ENCODE data around the gene SLIT3.

The SLIT3 gene

GRCh38 chr5:168786147-168786546 is 514.8 kb downstream of the SLIT3 start:
- Histone ChIP-seq H3K4me1 (ENCODE audit: control insufficient read depth, insufficient read depth, low read length) (no peaks in the 10 kb centered on the region), H3K36me3 (ENCODE audit: control insufficient read depth in 2 of 2, insufficient read depth in 2 of 2, low read length in 2 of 2) (peaks cover 14 to 17% of the 10 kb centered on the region in 2 donors), H3K4me3 (ENCODE audit: low read length in 2 of 2) (no peak overlapping the region), H3K27ac (ENCODE audit: low read length) (no peak overlapping the region), H3K9ac (ENCODE audit: low read length in 2 of 2) (no peak overlapping the region), H3K9me3 (ENCODE audit: control insufficient read depth in 2 of 2, low read length in 2 of 2) (no peaks in the 10 kb centered on the region), H3K27me3 (ENCODE audit: control insufficient read depth in 1 of 2, insufficient read depth in 2 of 2, low read length in 2 of 2) (no peaks in the 10 kb centered on the region)

- no peaks in the 10 kb centered on the region for H3K27me3 ChIP-seq (ENCODE audit: control insufficient read depth in 1 of 2, insufficient read depth in 2 of 2, low read length in 2 of 2)
- H3K9me3 ChIP-seq (ENCODE audit: control insufficient read depth in 2 of 2, low read length in 2 of 2): no peaks in the 10 kb centered on the region
- H3K27ac ChIP-seq (ENCODE audit: low read length): no peak overlapping the region
- peaks cover 14 to 21% of the 10 kb centered on the region in 2 donors for H3K36me3 ChIP-seq (ENCODE audit: control insufficient read depth in 2 of 2, insufficient read depth in 2 of 2, low read length in 2 of 2)
- H3K4me3 ChIP-seq (ENCODE audit: low read length in 2 of 2): no peak overlapping the region
- H3K4me1 ChIP-seq (ENCODE audit: control insufficient read depth, insufficient read depth, low read length): no peaks in the 10 kb centered on the region
- H3K9ac ChIP-seq (ENCODE audit: low read length in 2 of 2): no peak overlapping the region
Measured at GRCh38 chr5:168784454-168784853, 516.5 kb downstream of the SLIT3 start.

GRCh38 chr5:168781941-168782571 is 518.9 kb downstream of the SLIT3 start:
- H3K4me3 ChIP-seq (ENCODE audit: low read length in 2 of 2): no peak overlapping the region
- peaks cover 14 to 21% of the 10 kb centered on the region in 2 donors for H3K36me3 ChIP-seq (ENCODE audit: control insufficient read depth in 2 of 2, insufficient read depth in 2 of 2, low read length in 2 of 2)
- no peaks in the 10 kb centered on the region for H3K27me3 ChIP-seq (ENCODE audit: control insufficient read depth in 1 of 2, insufficient read depth in 2 of 2, low read length in 2 of 2)
- H3K9me3 ChIP-seq (ENCODE audit: control insufficient read depth in 2 of 2, low read length in 2 of 2): no peaks in the 10 kb centered on the region
- no peak overlapping the region for H3K27ac ChIP-seq (ENCODE audit: low read length)
- no peak overlapping the region for H3K9ac ChIP-seq (ENCODE audit: low read length in 2 of 2)
- H3K4me1 ChIP-seq (ENCODE audit: control insufficient read depth, insufficient read depth, low read length): no peaks in the 10 kb centered on the region

GRCh38 chr5:168780888-168781287 is 520.1 kb downstream of the SLIT3 start:
- Histone ChIP-seq H3K27ac (ENCODE audit: low read length) (no peak overlapping the region), H3K9me3 (ENCODE audit: control insufficient read depth in 2 of 2, low read length in 2 of 2) (no peaks in the 10 kb centered on the region), H3K4me3 (ENCODE audit: low read length in 2 of 2) (no peak overlapping the region), H3K9ac (ENCODE audit: low read length in 2 of 2) (no peak overlapping the region), H3K4me1 (ENCODE audit: control insufficient read depth, insufficient read depth, low read length) (no peaks in the 10 kb centered on the region), H3K36me3 (ENCODE audit: control insufficient read depth in 2 of 2, insufficient read depth in 2 of 2, low read length in 2 of 2) (peaks cover 14 to 21% of the 10 kb centered on the region in 2 donors), H3K27me3 (ENCODE audit: control insufficient read depth in 1 of 2, insufficient read depth in 2 of 2, low read length in 2 of 2) (no peaks in the 10 kb centered on the region)

GRCh38 chr5:168779333-168779732 is 521.6 kb downstream of the SLIT3 start:
- no peak overlapping the region for H3K27ac ChIP-seq (ENCODE audit: low read length)
- H3K4me1 ChIP-seq (ENCODE audit: control insufficient read depth, insufficient read depth, low read length): no peaks in the 10 kb centered on the region
- no peaks in the 10 kb centered on the region for H3K27me3 ChIP-seq (ENCODE audit: control insufficient read depth in 1 of 2, insufficient read depth in 2 of 2, low read length in 2 of 2)
- H3K36me3 ChIP-seq (ENCODE audit: control insufficient read depth in 2 of 2, insufficient read depth in 2 of 2, low read length in 2 of 2): peaks cover 5 to 11% of the 10 kb centered on the region in 2 donors
- H3K9ac ChIP-seq (ENCODE audit: low read length in 2 of 2): no peak overlapping the region
- no peaks in the 10 kb centered on the region for H3K9me3 ChIP-seq (ENCODE audit: control insufficient read depth in 2 of 2, low read length in 2 of 2)
- H3K4me3 ChIP-seq (ENCODE audit: low read length in 2 of 2): no peak overlapping the region

- H3K27ac ChIP-seq (ENCODE audit: low read length): no peak overlapping the region
- no peak overlapping the region for H3K9ac ChIP-seq (ENCODE audit: low read length in 2 of 2)
- H3K4me3 ChIP-seq (ENCODE audit: low read length in 2 of 2): no peak overlapping the region
- H3K36me3 ChIP-seq (ENCODE audit: control insufficient read depth in 2 of 2, insufficient read depth in 2 of 2, low read length in 2 of 2): peaks cover 7 to 12% of the 10 kb centered on the region in 2 donors
- no peaks in the 10 kb centered on the region for H3K9me3 ChIP-seq (ENCODE audit: control insufficient read depth in 2 of 2, low read length in 2 of 2)
- H3K27me3 ChIP-seq (ENCODE audit: control insufficient read depth in 1 of 2, insufficient read depth in 2 of 2, low read length in 2 of 2): no peaks in the 10 kb centered on the region
- H3K4me1 ChIP-seq (ENCODE audit: control insufficient read depth, insufficient read depth, low read length): no peaks in the 10 kb centered on the region
Measured at GRCh38 chr5:168778536-168778935, 522.4 kb downstream of the SLIT3 start.

GRCh38 chr5:168777651-168778050 is 523.3 kb downstream of the SLIT3 start:
- no peaks in the 10 kb centered on the region for H3K27me3 ChIP-seq (ENCODE audit: control insufficient read depth in 1 of 2, insufficient read depth in 2 of 2, low read length in 2 of 2)
- no peaks in the 10 kb centered on the region for H3K9me3 ChIP-seq (ENCODE audit: control insufficient read depth in 2 of 2, low read length in 2 of 2)
- H3K27ac ChIP-seq (ENCODE audit: low read length): no peak overlapping the region
- H3K9ac ChIP-seq (ENCODE audit: low read length in 2 of 2): no peak overlapping the region
- no peak overlapping the region for H3K4me3 ChIP-seq (ENCODE audit: low read length in 2 of 2)
- H3K4me1 ChIP-seq (ENCODE audit: control insufficient read depth, insufficient read depth, low read length): no peaks in the 10 kb centered on the region
- H3K36me3 ChIP-seq (ENCODE audit: control insufficient read depth in 2 of 2, insufficient read depth in 2 of 2, low read length in 2 of 2): peaks cover 13 to 15% of the 10 kb centered on the region in 2 donors

GRCh38 chr5:168776070-168776469 is 524.9 kb downstream of the SLIT3 start:
- Histone ChIP-seq H3K4me3 (ENCODE audit: low read length in 2 of 2) (no peak overlapping the region), H3K27ac (ENCODE audit: low read length) (no peak overlapping the region), H3K36me3 (ENCODE audit: control insufficient read depth in 2 of 2, insufficient read depth in 2 of 2, low read length in 2 of 2) (peaks cover 21 to 23% of the 10 kb centered on the region in 2 donors), H3K4me1 (ENCODE audit: control insufficient read depth, insufficient read depth, low read length) (no peaks in the 10 kb centered on the region), H3K9ac (ENCODE audit: low read length in 2 of 2) (no peak overlapping the region), H3K9me3 (ENCODE audit: control insufficient read depth in 2 of 2, low read length in 2 of 2) (no peaks in the 10 kb centered on the region), H3K27me3 (ENCODE audit: control insufficient read depth in 1 of 2, insufficient read depth in 2 of 2, low read length in 2 of 2) (no peaks in the 10 kb centered on the region)

GRCh38 chr5:168773226-168773625 is 527.7 kb downstream of the SLIT3 start:
- Histone ChIP-seq H3K9ac (ENCODE audit: low read length in 2 of 2) (no peak overlapping the region), H3K4me3 (ENCODE audit: low read length in 2 of 2) (no peak overlapping the region), H3K9me3 (ENCODE audit: control insufficient read depth in 2 of 2, low read length in 2 of 2) (no peaks in the 10 kb centered on the region), H3K36me3 (ENCODE audit: control insufficient read depth in 2 of 2, insufficient read depth in 2 of 2, low read length in 2 of 2) (peaks cover 23 to 28% of the 10 kb centered on the region in 2 donors), H3K27me3 (ENCODE audit: control insufficient read depth in 1 of 2, insufficient read depth in 2 of 2, low read length in 2 of 2) (no peaks in the 10 kb centered on the region), H3K27ac (ENCODE audit: low read length) (no peak overlapping the region), H3K4me1 (ENCODE audit: control insufficient read depth, insufficient read depth, low read length) (no peaks in the 10 kb centered on the region)

GRCh38 chr5:168772316-168772961 is 528.5 kb downstream of the SLIT3 start:
- Histone ChIP-seq H3K4me3 (ENCODE audit: low read length in 2 of 2) (no peak overlapping the region), H3K4me1 (ENCODE audit: control insufficient read depth, insufficient read depth, low read length) (no peaks in the 10 kb centered on the region), H3K9ac (ENCODE audit: low read length in 2 of 2) (no peak overlapping the region), H3K27ac (ENCODE audit: low read length) (no peak overlapping the region), H3K36me3 (ENCODE audit: control insufficient read depth in 2 of 2, insufficient read depth in 2 of 2, low read length in 2 of 2) (peaks cover 23 to 33% of the 10 kb centered on the region in 2 donors), H3K9me3 (ENCODE audit: control insufficient read depth in 2 of 2, low read length in 2 of 2) (no peaks in the 10 kb centered on the region), H3K27me3 (ENCODE audit: control insufficient read depth in 1 of 2, insufficient read depth in 2 of 2, low read length in 2 of 2) (no peaks in the 10 kb centered on the region)

GRCh38 chr5:168771678-168772077 is 529.3 kb downstream of the SLIT3 start:
- Histone ChIP-seq H3K27me3 (ENCODE audit: control insufficient read depth in 1 of 2, insufficient read depth in 2 of 2, low read length in 2 of 2) (no peaks in the 10 kb centered on the region), H3K4me1 (ENCODE audit: control insufficient read depth, insufficient read depth, low read length) (no peaks in the 10 kb centered on the region), H3K9me3 (ENCODE audit: control insufficient read depth in 2 of 2, low read length in 2 of 2) (no peaks in the 10 kb centered on the region), H3K9ac (ENCODE audit: low read length in 2 of 2) (no peak overlapping the region), H3K36me3 (ENCODE audit: control insufficient read depth in 2 of 2, insufficient read depth in 2 of 2, low read length in 2 of 2) (peaks cover 23 to 33% of the 10 kb centered on the region in 2 donors), H3K27ac (ENCODE audit: low read length) (no peak overlapping the region), H3K4me3 (ENCODE audit: low read length in 2 of 2) (no peak overlapping the region)

Measured in stomach smooth muscle (tissue), 2 donors.